Neural progenitor cell (in vitro differentiated cells): ENCODE results near the gene IL1RAPL1.

Source experiments
- CTCF ChIP-seq: fragments of 200-600 bp; sonication (generic); IDR thresholded peaks from 2 replicates; pipeline ENCODE4 v1.5.1; 2017; ENCODE audit warnings: antibody characterized with exemption, mild to moderate bottlenecking
- EZH2 ChIP-seq: fragments of 200-600 bp; sonication (generic); IDR thresholded peaks from 2 replicates; pipeline ENCODE4 v1.6.1; 2017; ENCODE audit warnings: antibody characterized with exemption, mild to moderate bottlenecking, moderate library complexity
- EZH2phosphoT487 ChIP-seq: fragments of 200-600 bp; sonication (generic); IDR thresholded peaks from 2 replicates; pipeline ENCODE4 v1.6.1; 2017; ENCODE audit warnings: antibody characterized with exemption

DNA sequence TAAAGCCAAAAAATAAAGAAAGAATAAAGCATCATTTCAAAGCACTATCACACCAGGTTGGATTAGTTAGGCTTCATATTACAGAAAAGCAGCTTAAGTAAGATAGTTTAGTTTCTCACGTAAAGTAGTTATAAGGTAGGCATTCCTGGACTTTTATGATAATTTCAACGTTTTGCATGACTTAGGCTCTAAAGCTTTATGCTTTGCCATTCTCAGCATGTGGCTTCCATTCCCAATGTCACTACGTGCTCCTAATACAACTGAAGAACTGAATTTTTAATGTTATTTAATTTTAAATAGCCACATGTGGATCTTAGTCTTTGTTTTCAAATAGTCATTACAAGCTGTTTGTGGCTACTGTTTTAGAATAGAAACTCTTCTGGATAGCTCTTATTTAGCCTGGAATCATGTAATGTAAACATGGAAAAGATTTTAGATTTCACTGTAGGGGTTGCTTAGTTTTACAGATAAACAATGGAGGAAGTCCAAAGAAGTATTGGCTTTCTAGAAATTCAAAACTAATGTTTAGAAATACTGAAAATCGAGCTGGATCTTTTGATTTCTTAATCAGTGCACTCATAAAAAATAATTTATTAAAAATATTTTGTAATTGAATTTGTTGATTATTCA lies 710.0 kb downstream of the IL1RAPL1 start:
- TF ChIP-seq CTCF (no peak), EZH2 (no peak), EZH2phosphoT487 (no peak)
